ENCODE data around the gene CSDE1. TPM values are rescaled to one million over a fixed set of nuclear protein-coding genes. Genes with fewer than 3 reads are reported as not detected.

The CSDE1 gene
- total RNA-seq, 2 experiments from 2014 or later = 496 to 514 TPM

- Mint-ChIP-seq H3K4me1 (ENCODE audit: low read depth) (peaks cover 46% of the 10 kb centered on the region), H3K4me3 (no peak overlapping the region), H3K27ac (no peak overlapping the region), H3K9me3 (no peaks in the 10 kb centered on the region), H3K36me3 (ENCODE audit: low read depth) (peaks cover 49% of the 10 kb centered on the region), H3K27me3 (no peaks in the 10 kb centered on the region)
- intact Hi-C loops (cut with micrococcal nuclease) = no loop called here
- POLR2A ChIA-PET = no interaction called here
- DNase-seq = no peak
- ATAC-seq = no peak
- TF ChIP-seq, protein P1, sequence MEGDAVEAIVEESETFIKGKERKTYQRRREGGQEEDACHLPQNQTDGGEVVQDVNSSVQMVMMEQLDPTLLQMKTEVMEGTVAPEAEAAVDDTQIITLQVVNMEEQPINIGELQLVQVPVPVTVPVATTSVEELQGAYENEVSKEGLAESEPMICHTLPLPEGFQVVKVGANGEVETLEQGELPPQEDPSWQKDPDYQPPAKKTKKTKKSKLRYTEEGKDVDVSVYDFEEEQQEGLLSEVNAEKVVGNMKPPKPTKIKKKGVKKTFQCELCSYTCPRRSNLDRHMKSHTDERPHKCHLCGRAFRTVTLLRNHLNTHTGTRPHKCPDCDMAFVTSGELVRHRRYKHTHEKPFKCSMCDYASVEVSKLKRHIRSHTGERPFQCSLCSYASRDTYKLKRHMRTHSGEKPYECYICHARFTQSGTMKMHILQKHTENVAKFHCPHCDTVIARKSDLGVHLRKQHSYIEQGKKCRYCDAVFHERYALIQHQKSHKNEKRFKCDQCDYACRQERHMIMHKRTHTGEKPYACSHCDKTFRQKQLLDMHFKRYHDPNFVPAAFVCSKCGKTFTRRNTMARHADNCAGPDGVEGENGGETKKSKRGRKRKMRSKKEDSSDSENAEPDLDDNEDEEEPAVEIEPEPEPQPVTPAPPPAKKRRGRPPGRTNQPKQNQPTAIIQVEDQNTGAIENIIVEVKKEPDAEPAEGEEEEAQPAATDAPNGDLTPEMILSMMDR (IDR thresholded peaks at IDR 0.05) = no peak
- CTCF ChIA-PET = interaction anchor here (0.7 kb wide), 1 partner anchor 72 kb away, joined by 3 read pairs; no protein-coding TSS in a partner anchor
Observed at GRCh38 chr1:114740331-114740730, 17.5 kb downstream of the CSDE1 start.

DNA sequence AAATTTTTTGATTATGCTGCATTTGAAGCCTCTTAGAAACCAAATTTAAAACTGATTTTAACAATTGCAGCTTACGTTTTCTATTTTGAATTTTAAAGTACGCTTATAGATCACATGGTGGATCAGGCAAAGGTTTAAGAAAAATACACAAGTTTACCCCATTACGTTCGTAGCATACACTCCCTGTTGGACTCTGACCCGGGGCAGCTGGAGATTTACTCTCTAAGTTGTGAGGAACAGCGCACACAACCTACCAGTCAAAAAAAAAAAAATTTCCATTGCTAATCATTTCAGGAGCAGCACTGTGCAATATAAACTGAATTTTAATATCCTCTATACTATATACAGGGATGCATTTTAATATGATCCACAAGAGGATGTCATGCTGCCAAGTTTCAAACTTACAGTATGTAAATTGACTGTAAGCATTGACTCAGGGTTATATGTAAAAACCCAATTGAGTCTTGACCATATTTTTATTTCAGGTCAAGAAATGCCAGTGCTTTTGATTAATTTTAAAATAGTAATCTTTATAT is 20.4 kb downstream of the CSDE1 start:
- TF ChIP-seq, protein P1 (IDR thresholded peaks at IDR 0.05) = no peak
- intact Hi-C loops (cut with micrococcal nuclease) = no loop called here
- no peaks in the 10 kb centered on the region for H3K27me3 Mint-ChIP-seq
- no peak overlapping the region for H3K27ac Mint-ChIP-seq
- H3K36me3 Mint-ChIP-seq (ENCODE audit: low read depth) = peaks cover 45% of the 10 kb centered on the region
- POLR2A ChIA-PET = interaction anchor here (1.3 to 2.2 kb wide), 3 partner anchors 13 to 18 kb away, joined by 4 to 6 read pairs (median 5); no protein-coding TSS in a partner anchor
- CTCF ChIA-PET = no interaction called here
- ATAC-seq (no peak), DNase-seq (no peak)
- no peak overlapping the region for H3K4me3 Mint-ChIP-seq
- H3K9me3 Mint-ChIP-seq = no peaks in the 10 kb centered on the region
- H3K4me1 Mint-ChIP-seq (ENCODE audit: low read depth) = peaks cover 24% of the 10 kb centered on the region

GRCh38 chr1:114735479-114735878 is 22.3 kb downstream of the CSDE1 start:
- ATAC-seq = no peak
- POLR2A ChIA-PET = no interaction called here
- peak overlapping the region; percentile 40 for H3K27ac Mint-ChIP-seq

GRCh38 chr1:114729782-114730181 is 28.0 kb downstream of the CSDE1 start:
- ChIA-PET CTCF (interaction anchor here (1.3 kb wide), 1 partner anchor 15 kb away, joined by 4 read pairs; no protein-coding TSS in a partner anchor), POLR2A (interaction anchor here (0.6 to 1.4 kb wide), 3 partner anchors 12 to 138 kb away, joined by 3 to 5 read pairs (median 3); no protein-coding TSS in a partner anchor)
- Mint-ChIP-seq H3K36me3 (ENCODE audit: low read depth) (peaks cover 57% of the 10 kb centered on the region), H3K4me1 (ENCODE audit: low read depth) (peaks cover 8% of the 10 kb centered on the region), H3K9me3 (no peaks in the 10 kb centered on the region), H3K27ac (peak overlapping the region; percentile 46), H3K27me3 (no peaks in the 10 kb centered on the region), H3K4me3 (no peak overlapping the region)
- DNase-seq = no peak
- TF ChIP-seq, protein P1 (IDR thresholded peaks at IDR 0.05) = no peak
- intact Hi-C loops (cut with micrococcal nuclease) = no loop called here
- ATAC-seq = no peak

More at GRCh38 chr1:114735479-114735878, 22.3 kb downstream of the CSDE1 start:
- no peak for DNase-seq
- H3K36me3 Mint-ChIP-seq (ENCODE audit: low read depth) = peaks cover 48% of the 10 kb centered on the region
- no peak overlapping the region for H3K4me3 Mint-ChIP-seq
- intact Hi-C loops (cut with micrococcal nuclease) = no loop called here
- no peaks in the 10 kb centered on the region for H3K9me3 Mint-ChIP-seq
- peaks cover 12% of the 10 kb centered on the region for H3K4me1 Mint-ChIP-seq (ENCODE audit: low read depth)
- TF ChIP-seq, protein P1 (IDR thresholded peaks at IDR 0.05) = no peak
- CTCF ChIA-PET = no interaction called here
- H3K27me3 Mint-ChIP-seq = no peaks in the 10 kb centered on the region

DNA sequence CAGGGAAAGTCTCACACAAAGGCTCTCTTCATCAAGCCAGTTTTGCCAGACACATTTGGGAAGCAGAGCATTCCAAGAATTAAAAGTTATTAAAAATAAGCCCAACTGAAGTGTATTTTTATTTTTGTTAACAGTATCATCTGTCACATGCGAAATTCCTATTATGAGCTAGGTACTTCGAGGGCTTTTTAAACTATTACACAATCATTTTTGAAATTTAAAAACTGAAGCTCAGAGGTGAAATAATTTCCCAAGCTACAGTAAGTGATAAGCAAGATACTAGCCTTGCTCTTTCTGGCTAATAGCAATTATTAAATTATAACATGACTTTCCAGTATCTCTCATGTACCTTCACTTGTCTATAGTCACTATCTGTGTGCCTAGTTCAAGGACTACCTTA is 29.2 kb downstream of the CSDE1 start:
- H3K27me3 Mint-ChIP-seq = no peaks in the 10 kb centered on the region
- H3K27ac Mint-ChIP-seq = no peak overlapping the region
- no peaks in the 10 kb centered on the region for H3K9me3 Mint-ChIP-seq
- intact Hi-C loops (cut with micrococcal nuclease) = no loop called here
- TF ChIP-seq, protein P1 (IDR thresholded peaks at IDR 0.05) = no peak
- no peak overlapping the region for H3K4me3 Mint-ChIP-seq
- DNase-seq = no peak
- peaks cover 59% of the 10 kb centered on the region for H3K36me3 Mint-ChIP-seq (ENCODE audit: low read depth)
- ChIA-PET POLR2A (interaction anchor here (0.9 kb wide), 1 partner anchor 15 kb away, joined by 3 read pairs; no protein-coding TSS in a partner anchor), CTCF (interaction anchor here (1.3 kb wide), 1 partner anchor 8 kb away, joined by 4 read pairs; no protein-coding TSS in a partner anchor)
- peaks cover 8% of the 10 kb centered on the region for H3K4me1 Mint-ChIP-seq (ENCODE audit: low read depth)
- ATAC-seq = no peak

All from activated CD8-positive, alpha-beta T cell treated with anti-CD3 and anti-CD28 coated beads for 36 hours (primary cell).